ENCODE results near the gene USH1C.

USH1C gene

GRCh38 chr11:17542249-17542648 lies 2.0 kb downstream of the USH1C start:
- Histone ChIP-seq H3K27me3 (ENCODE audit: control insufficient read depth, insufficient read depth, low read length) (peaks cover 90% of the 10 kb centered on the region), H3K36me3 (ENCODE audit: insufficient read depth, low read length) (no peaks in the 10 kb centered on the region), H3K4me2 (ENCODE audit: low read length) (no peak overlapping the region), H3K4me1 (ENCODE audit: control insufficient read depth, insufficient read depth, low read length) (no peaks in the 10 kb centered on the region), H3K9ac (ENCODE audit: low read depth, low read length) (no peak overlapping the region), H3K9me3 (replicated peaks; ENCODE audit: low read length) (no peaks in the 10 kb centered on the region), H3K4me3 (ENCODE audit: low read length) (no peak overlapping the region)

- H3K4me3 ChIP-seq (ENCODE audit: low read length), result no peak overlapping the region
- no peak overlapping the region for H3K4me2 ChIP-seq (ENCODE audit: low read length)
- no peaks in the 10 kb centered on the region for H3K4me1 ChIP-seq (ENCODE audit: control insufficient read depth, insufficient read depth, low read length)
- H3K27me3 ChIP-seq (ENCODE audit: control insufficient read depth, insufficient read depth, low read length), result peaks cover 90% of the 10 kb centered on the region
- no peak overlapping the region for H3K9ac ChIP-seq (ENCODE audit: low read depth, low read length)
- no peaks in the 10 kb centered on the region for H3K36me3 ChIP-seq (ENCODE audit: insufficient read depth, low read length)
- no peaks in the 10 kb centered on the region for H3K9me3 ChIP-seq (replicated peaks; ENCODE audit: low read length)
Measured at GRCh38 chr11:17541330-17541885, 2.8 kb downstream of the USH1C start.

GRCh38 chr11:17540807-17541206 lies 3.4 kb downstream of the USH1C start:
- H3K4me1 ChIP-seq (ENCODE audit: control insufficient read depth, insufficient read depth, low read length), result no peaks in the 10 kb centered on the region
- H3K9ac ChIP-seq (ENCODE audit: low read depth, low read length), result no peak overlapping the region
- no peak overlapping the region for H3K4me2 ChIP-seq (ENCODE audit: low read length)
- no peak overlapping the region for H3K4me3 ChIP-seq (ENCODE audit: low read length)
- H3K9me3 ChIP-seq (replicated peaks; ENCODE audit: low read length), result no peaks in the 10 kb centered on the region
- H3K36me3 ChIP-seq (ENCODE audit: insufficient read depth, low read length), result no peaks in the 10 kb centered on the region
- peaks cover 90% of the 10 kb centered on the region for H3K27me3 ChIP-seq (ENCODE audit: control insufficient read depth, insufficient read depth, low read length)

- Histone ChIP-seq H3K4me1 (ENCODE audit: control insufficient read depth, insufficient read depth, low read length) (no peaks in the 10 kb centered on the region), H3K36me3 (ENCODE audit: insufficient read depth, low read length) (no peaks in the 10 kb centered on the region), H3K9ac (ENCODE audit: low read depth, low read length) (no peak overlapping the region), H3K27me3 (ENCODE audit: control insufficient read depth, insufficient read depth, low read length) (peaks cover 93% of the 10 kb centered on the region), H3K4me2 (ENCODE audit: low read length) (no peak overlapping the region), H3K4me3 (ENCODE audit: low read length) (no peak overlapping the region), H3K9me3 (replicated peaks; ENCODE audit: low read length) (no peaks in the 10 kb centered on the region)
Measured at GRCh38 chr11:17538731-17539130, 5.5 kb downstream of the USH1C start.

- Histone ChIP-seq H3K4me2 (ENCODE audit: low read length) (no peak overlapping the region), H3K9ac (ENCODE audit: low read depth, low read length) (no peak overlapping the region), H3K27me3 (ENCODE audit: control insufficient read depth, insufficient read depth, low read length) (peaks cover 93% of the 10 kb centered on the region), H3K4me3 (ENCODE audit: low read length) (no peak overlapping the region), H3K9me3 (replicated peaks; ENCODE audit: low read length) (no peaks in the 10 kb centered on the region), H3K4me1 (ENCODE audit: control insufficient read depth, insufficient read depth, low read length) (no peaks in the 10 kb centered on the region), H3K36me3 (ENCODE audit: insufficient read depth, low read length) (no peaks in the 10 kb centered on the region)
Measured at GRCh38 chr11:17538054-17538453, 6.2 kb downstream of the USH1C start.

- no peaks in the 10 kb centered on the region for H3K4me1 ChIP-seq (ENCODE audit: control insufficient read depth, insufficient read depth, low read length)
- H3K9me3 ChIP-seq (replicated peaks; ENCODE audit: low read length), result no peaks in the 10 kb centered on the region
- no peak overlapping the region for H3K9ac ChIP-seq (ENCODE audit: low read depth, low read length)
- H3K27me3 ChIP-seq (ENCODE audit: control insufficient read depth, insufficient read depth, low read length), result peaks cover 92% of the 10 kb centered on the region
- no peaks in the 10 kb centered on the region for H3K36me3 ChIP-seq (ENCODE audit: insufficient read depth, low read length)
- H3K4me3 ChIP-seq (ENCODE audit: low read length), result no peak overlapping the region
- H3K4me2 ChIP-seq (ENCODE audit: low read length), result no peak overlapping the region
Measured at GRCh38 chr11:17537261-17537660, 7.0 kb downstream of the USH1C start.

GRCh38 chr11:17535488-17535887 lies 8.7 kb downstream of the USH1C start:
- no peak overlapping the region for H3K4me3 ChIP-seq (ENCODE audit: low read length)

GRCh38 chr11:17533778-17534415 lies 10.3 kb downstream of the USH1C start:
- H3K4me2 ChIP-seq (ENCODE audit: low read length), result no peak overlapping the region
- no peaks in the 10 kb centered on the region for H3K9me3 ChIP-seq (replicated peaks; ENCODE audit: low read length)
- no peaks in the 10 kb centered on the region for H3K4me1 ChIP-seq (ENCODE audit: control insufficient read depth, insufficient read depth, low read length)
- no peak overlapping the region for H3K4me3 ChIP-seq (ENCODE audit: low read length)
- no peak overlapping the region for H3K9ac ChIP-seq (ENCODE audit: low read depth, low read length)
- no peaks in the 10 kb centered on the region for H3K36me3 ChIP-seq (ENCODE audit: insufficient read depth, low read length)
- H3K27me3 ChIP-seq (ENCODE audit: control insufficient read depth, insufficient read depth, low read length), result peaks cover 93% of the 10 kb centered on the region

More at GRCh38 chr11:17535488-17535887, 8.7 kb downstream of the USH1C start:
- H3K4me2 ChIP-seq (ENCODE audit: low read length), result no peak overlapping the region
- H3K4me1 ChIP-seq (ENCODE audit: control insufficient read depth, insufficient read depth, low read length), result no peaks in the 10 kb centered on the region
- H3K9ac ChIP-seq (ENCODE audit: low read depth, low read length), result no peak overlapping the region
- H3K9me3 ChIP-seq (replicated peaks; ENCODE audit: low read length), result no peaks in the 10 kb centered on the region
- H3K27me3 ChIP-seq (ENCODE audit: control insufficient read depth, insufficient read depth, low read length), result peaks cover 90% of the 10 kb centered on the region
- no peaks in the 10 kb centered on the region for H3K36me3 ChIP-seq (ENCODE audit: insufficient read depth, low read length)

GRCh38 chr11:17533341-17533740 lies 10.9 kb downstream of the USH1C start:
- Histone ChIP-seq H3K4me1 (ENCODE audit: control insufficient read depth, insufficient read depth, low read length) (no peaks in the 10 kb centered on the region), H3K27me3 (ENCODE audit: control insufficient read depth, insufficient read depth, low read length) (peaks cover 93% of the 10 kb centered on the region), H3K4me3 (ENCODE audit: low read length) (no peak overlapping the region), H3K4me2 (ENCODE audit: low read length) (no peak overlapping the region), H3K9me3 (replicated peaks; ENCODE audit: low read length) (no peaks in the 10 kb centered on the region), H3K36me3 (ENCODE audit: insufficient read depth, low read length) (no peaks in the 10 kb centered on the region), H3K9ac (ENCODE audit: low read depth, low read length) (no peak overlapping the region)

- Histone ChIP-seq H3K4me3 (ENCODE audit: low read length) (no peak overlapping the region), H3K4me2 (ENCODE audit: low read length) (no peak overlapping the region), H3K27me3 (ENCODE audit: control insufficient read depth, insufficient read depth, low read length) (peaks cover 87% of the 10 kb centered on the region), H3K9ac (ENCODE audit: low read depth, low read length) (no peak overlapping the region), H3K9me3 (replicated peaks; ENCODE audit: low read length) (no peaks in the 10 kb centered on the region), H3K36me3 (ENCODE audit: insufficient read depth, low read length) (no peaks in the 10 kb centered on the region), H3K4me1 (ENCODE audit: control insufficient read depth, insufficient read depth, low read length) (no peaks in the 10 kb centered on the region)
Measured at GRCh38 chr11:17532784-17533183, 11.4 kb downstream of the USH1C start.

GRCh38 chr11:17531636-17532113 lies 12.5 kb downstream of the USH1C start:
- Histone ChIP-seq H3K4me2 (ENCODE audit: low read length) (no peak overlapping the region), H3K4me3 (ENCODE audit: low read length) (no peak overlapping the region), H3K27me3 (ENCODE audit: control insufficient read depth, insufficient read depth, low read length) (peaks cover 76% of the 10 kb centered on the region), H3K4me1 (ENCODE audit: control insufficient read depth, insufficient read depth, low read length) (no peaks in the 10 kb centered on the region), H3K9ac (ENCODE audit: low read depth, low read length) (no peak overlapping the region), H3K9me3 (replicated peaks; ENCODE audit: low read length) (no peaks in the 10 kb centered on the region), H3K36me3 (ENCODE audit: insufficient read depth, low read length) (no peaks in the 10 kb centered on the region)

GRCh38 chr11:17531071-17531600 lies 13.1 kb downstream of the USH1C start:
- Histone ChIP-seq H3K36me3 (ENCODE audit: insufficient read depth, low read length) (no peaks in the 10 kb centered on the region), H3K4me2 (ENCODE audit: low read length) (no peak overlapping the region), H3K4me3 (ENCODE audit: low read length) (no peak overlapping the region), H3K9ac (ENCODE audit: low read depth, low read length) (no peak overlapping the region), H3K9me3 (replicated peaks; ENCODE audit: low read length) (no peaks in the 10 kb centered on the region), H3K27me3 (ENCODE audit: control insufficient read depth, insufficient read depth, low read length) (peaks cover 71% of the 10 kb centered on the region), H3K4me1 (ENCODE audit: control insufficient read depth, insufficient read depth, low read length) (no peaks in the 10 kb centered on the region)
